ENCODE measurements around the gene TTLL11.
A peak's percentile ranks its signal among the peaks of the same experiment; 100 is the strongest.

GRCh38 chr9:122016744-122017143 lies 76.4 kb downstream of the TTLL11 start:
- TF ChIP-seq CTCF (IDR thresholded peaks at IDR 0.05) (peak; percentile 47), GABPA (IDR thresholded peaks at IDR 0.05; ENCODE audit: low read depth) (no peak), REST (IDR thresholded peaks at IDR 0.05; ENCODE audit: low read depth, low read length) (no peak), TEAD4 (IDR thresholded peaks at IDR 0.05; ENCODE audit: borderline replicate concordance, insufficient read depth) (no peak), SIN3A (IDR thresholded peaks at IDR 0.05; ENCODE audit: borderline replicate concordance, low read depth, low read length) (no peak), IRF3 (IDR thresholded peaks at IDR 0.05; ENCODE audit: low read depth, low read length) (no peak), EP300 (IDR thresholded peaks at IDR 0.05; ENCODE audit: borderline replicate concordance in 1 of 2, low read depth in 1 of 2, low read length in 1 of 2) (no peak), MXI1 (IDR thresholded peaks at IDR 0.05; ENCODE audit: low read depth, low read length) (no peak), TAF1 (IDR thresholded peaks at IDR 0.05; ENCODE audit: borderline replicate concordance, low read depth, low read length) (no peak), POLR2AphosphoS5 (IDR thresholded peaks at IDR 0.05; ENCODE audit: low read depth, low read length) (no peak), RAD21 (IDR thresholded peaks at IDR 0.05; ENCODE audit: low read length) (peak; percentile 57), RXRA (IDR thresholded peaks at IDR 0.05; ENCODE audit: borderline replicate concordance, low read depth) (no peak), PBX3 (IDR thresholded peaks at IDR 0.05) (no peak)

Data from SK-N-SH (cell line).